MCF 10A (cell line): Measurements from ENCODE around the gene UBA1. TPM values are rescaled to one million over a fixed set of nuclear protein-coding genes. Genes with fewer than 3 reads are reported as not detected.

ENCODE experiments used
- BruUV-seq: library from RNA; stranded (reverse); fragments of 400-500 nt; replicated peaks from 2 replicates; lab custom pipeline; 2021; lab: Mats Ljungman, UMichigan
- CTCF ChIA-PET: fragments of 300-600 bp; sonication (Branson Sonifier 250); formaldehyde crosslinking; extraction: SDS; loops from one replicate; lab custom pipeline; 2021; ENCODE audit warnings: antibody characterized with exemption, inconsistent platforms; lab: Yijun Ruan, JAX
- POLR2A ChIA-PET: fragments of 300-600, 350-650 bp; sonication (Branson Sonifier 250); formaldehyde crosslinking; extraction: SDS; loops from one replicate; lab custom pipeline; 2020; ENCODE audit warnings: antibody characterized with exemption, inconsistent platforms; lab: Yijun Ruan, JAX
- DNase-seq: peaks from one replicate; pipeline ENCODE4 v3.0.0-alpha.2; 2018; ENCODE audit not compliant: unreplicated experiment
- H3K27ac Mint-ChIP-seq: one replicate; pipeline ENCODE4 v1.8.0; 2022; ENCODE audit warnings: mild to moderate bottlenecking, low read depth, mixed read lengths; ENCODE audit not compliant: unreplicated experiment
- H3K27me3 Mint-ChIP-seq: one replicate; pipeline ENCODE4 v1.8.0; 2022; ENCODE audit warnings: mixed read lengths; ENCODE audit not compliant: insufficient read depth, unreplicated experiment
- H3K36me3 Mint-ChIP-seq: one replicate; pipeline ENCODE4 v1.8.0; 2022; ENCODE audit warnings: mild to moderate bottlenecking, moderate library complexity, mixed read lengths; ENCODE audit not compliant: insufficient read depth, unreplicated experiment
- H3K4me1 Mint-ChIP-seq: one replicate; pipeline ENCODE4 v1.8.0; 2022; ENCODE audit warnings: mixed read lengths; ENCODE audit not compliant: insufficient read depth, unreplicated experiment
- H3K4me3 Mint-ChIP-seq: one replicate; pipeline ENCODE4 v1.8.0; 2022; ENCODE audit warnings: mild to moderate bottlenecking, moderate library complexity, mixed read lengths; ENCODE audit not compliant: unreplicated experiment
- H3K9me3 Mint-ChIP-seq: one replicate; pipeline ENCODE4 v1.8.0; 2022; ENCODE audit warnings: mixed read lengths; ENCODE audit not compliant: unreplicated experiment
- intact Hi-C: fragments of 100-400 bp; cut with micrococcal nuclease; formaldehyde crosslinking; loops from 2 replicates; pipeline ENCODE4 v1.14.1; 2022
- total RNA-seq: library from RNA; stranded (reverse); gene quantifications from 2 replicates; pipeline ENCODE4 v1.2.3, GENCODE V29; 2022
- TF ChIP-seq, protein P1 (sequence below): fragments of 200-600 bp; IDR thresholded peaks from one replicate; pipeline ENCODE4 v1.8.0; 2022; ENCODE audit warnings: antibody characterized with exemption, mild to moderate bottlenecking; ENCODE audit not compliant: unreplicated experiment

Gene UBA1
- total RNA-seq, 1 experiment from 2014 or later: 248 TPM

DNA sequence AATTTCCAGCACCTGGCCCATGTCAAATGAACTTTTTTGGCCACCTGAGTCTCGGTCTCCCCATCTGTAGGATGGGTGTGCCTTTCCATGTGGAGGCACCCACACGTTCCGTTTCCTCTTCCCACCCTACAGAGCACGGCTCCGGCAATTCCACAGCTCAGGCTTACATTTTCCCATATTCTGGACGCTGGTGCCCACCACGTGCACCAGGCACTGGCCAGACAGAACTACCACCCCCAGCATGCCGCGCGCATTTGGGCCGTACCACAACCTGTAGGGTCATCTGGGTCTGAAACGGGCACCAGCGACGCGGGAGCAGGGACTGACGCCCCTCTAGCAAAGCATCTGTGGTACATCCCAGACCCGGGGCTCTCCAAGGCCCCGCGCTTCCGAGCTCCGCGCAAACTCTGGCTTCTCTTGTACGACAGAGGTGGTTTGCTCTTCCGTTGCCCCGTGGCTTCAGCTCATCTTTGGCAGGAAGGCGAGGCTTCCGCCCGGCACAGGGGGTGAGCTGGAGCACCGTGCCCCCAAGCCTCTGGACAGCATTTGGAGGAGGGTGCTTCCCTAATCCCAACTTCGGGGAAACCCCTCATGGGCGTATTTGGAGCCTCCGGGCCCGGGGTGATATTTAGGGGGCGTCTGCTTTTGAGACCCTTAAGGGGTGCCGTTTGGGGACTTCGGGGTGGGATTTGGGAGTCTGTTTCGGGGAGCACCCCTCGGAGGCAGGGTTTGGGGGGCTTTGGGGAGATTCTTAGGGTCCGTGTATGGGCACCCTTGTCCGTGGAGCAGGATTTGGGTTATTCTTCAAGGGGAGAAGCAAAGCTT is 3.0 kb upstream of the UBA1 start:
- intact Hi-C loops: loop anchor here (5.0 to 10.0 kb wide), 2 partner anchors 292 to 834 kb away; partner anchors contain the start of gene ZNF41
- POLR2A ChIA-PET: interaction anchor here (0.5 to 2.7 kb wide), 13 partner anchors 9 to 432 kb away, joined by 3 to 25 read pairs (median 4); partner anchors contain the start of genes CDK16, RBM10, SLC9A7 and USP11
- H3K27ac Mint-ChIP-seq: peak overlapping the region; percentile 84
- BruUV-seq: no TSS peak
- peak overlapping the region; percentile 92 for H3K4me3 Mint-ChIP-seq
- DNase-seq: peak; percentile 90
- CTCF ChIA-PET: interaction anchor here (0.6 to 3.0 kb wide), 8 partner anchors 13 to 400 kb away, joined by 3 to 14 read pairs (median 6); partner anchors contain the start of genes NDUFB11 and RBM10
- TF ChIP-seq, protein P1, sequence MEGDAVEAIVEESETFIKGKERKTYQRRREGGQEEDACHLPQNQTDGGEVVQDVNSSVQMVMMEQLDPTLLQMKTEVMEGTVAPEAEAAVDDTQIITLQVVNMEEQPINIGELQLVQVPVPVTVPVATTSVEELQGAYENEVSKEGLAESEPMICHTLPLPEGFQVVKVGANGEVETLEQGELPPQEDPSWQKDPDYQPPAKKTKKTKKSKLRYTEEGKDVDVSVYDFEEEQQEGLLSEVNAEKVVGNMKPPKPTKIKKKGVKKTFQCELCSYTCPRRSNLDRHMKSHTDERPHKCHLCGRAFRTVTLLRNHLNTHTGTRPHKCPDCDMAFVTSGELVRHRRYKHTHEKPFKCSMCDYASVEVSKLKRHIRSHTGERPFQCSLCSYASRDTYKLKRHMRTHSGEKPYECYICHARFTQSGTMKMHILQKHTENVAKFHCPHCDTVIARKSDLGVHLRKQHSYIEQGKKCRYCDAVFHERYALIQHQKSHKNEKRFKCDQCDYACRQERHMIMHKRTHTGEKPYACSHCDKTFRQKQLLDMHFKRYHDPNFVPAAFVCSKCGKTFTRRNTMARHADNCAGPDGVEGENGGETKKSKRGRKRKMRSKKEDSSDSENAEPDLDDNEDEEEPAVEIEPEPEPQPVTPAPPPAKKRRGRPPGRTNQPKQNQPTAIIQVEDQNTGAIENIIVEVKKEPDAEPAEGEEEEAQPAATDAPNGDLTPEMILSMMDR: no peak
- peaks cover 17% of the 10 kb centered on the region for H3K27me3 Mint-ChIP-seq
- H3K36me3 Mint-ChIP-seq: peaks cover 16% of the 10 kb centered on the region
- H3K4me1 Mint-ChIP-seq: peaks cover 11% of the 10 kb centered on the region
- H3K9me3 Mint-ChIP-seq: no peaks in the 10 kb centered on the region

DNA sequence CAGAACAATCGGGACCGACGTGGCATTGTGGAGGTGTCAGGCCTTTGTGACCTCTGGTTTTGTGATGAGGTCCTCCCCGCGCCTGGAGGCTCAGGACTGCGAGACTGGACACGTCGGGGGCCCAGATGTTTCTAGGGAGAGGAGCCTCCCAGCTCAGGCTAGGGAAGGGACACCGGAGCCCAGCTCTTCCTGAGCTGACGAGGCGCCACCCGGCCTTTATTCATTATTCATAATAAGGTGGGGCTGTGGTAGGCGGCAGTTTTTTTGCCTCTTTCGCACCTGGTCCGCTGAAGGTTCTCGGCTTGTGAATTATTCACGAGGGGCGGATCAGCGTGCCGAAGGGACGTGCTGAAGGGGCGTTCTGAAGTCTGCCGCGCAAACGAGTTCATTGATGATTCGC is 2.3 kb upstream of the UBA1 start:
- Mint-ChIP-seq H3K4me3 (peak overlapping the region; percentile 92), H3K4me1 (peaks cover 18% of the 10 kb centered on the region), H3K36me3 (peaks cover 10% of the 10 kb centered on the region), H3K27me3 (peaks cover 11% of the 10 kb centered on the region), H3K9me3 (no peaks in the 10 kb centered on the region), H3K27ac (peak overlapping the region; percentile 84)
- POLR2A ChIA-PET: interaction anchor here (0.5 to 2.7 kb wide), 17 partner anchors 9 to 432 kb away, joined by 3 to 25 read pairs (median 4); partner anchors contain the start of genes CDK16, RBM10, SLC9A7 and USP11
- no TSS peak for BruUV-seq
- TF ChIP-seq, protein P1: no peak
- intact Hi-C loops: loop anchor here (5.0 to 10.0 kb wide), 2 partner anchors 291 to 833 kb away; partner anchors contain the start of gene ZNF41
- CTCF ChIA-PET: interaction anchor here (0.6 to 3.0 kb wide), 8 partner anchors 13 to 878 kb away, joined by 3 to 14 read pairs (median 6); partner anchors contain the start of genes NDUFB11 and RBM10
- DNase-seq: peak; percentile 51

DNA sequence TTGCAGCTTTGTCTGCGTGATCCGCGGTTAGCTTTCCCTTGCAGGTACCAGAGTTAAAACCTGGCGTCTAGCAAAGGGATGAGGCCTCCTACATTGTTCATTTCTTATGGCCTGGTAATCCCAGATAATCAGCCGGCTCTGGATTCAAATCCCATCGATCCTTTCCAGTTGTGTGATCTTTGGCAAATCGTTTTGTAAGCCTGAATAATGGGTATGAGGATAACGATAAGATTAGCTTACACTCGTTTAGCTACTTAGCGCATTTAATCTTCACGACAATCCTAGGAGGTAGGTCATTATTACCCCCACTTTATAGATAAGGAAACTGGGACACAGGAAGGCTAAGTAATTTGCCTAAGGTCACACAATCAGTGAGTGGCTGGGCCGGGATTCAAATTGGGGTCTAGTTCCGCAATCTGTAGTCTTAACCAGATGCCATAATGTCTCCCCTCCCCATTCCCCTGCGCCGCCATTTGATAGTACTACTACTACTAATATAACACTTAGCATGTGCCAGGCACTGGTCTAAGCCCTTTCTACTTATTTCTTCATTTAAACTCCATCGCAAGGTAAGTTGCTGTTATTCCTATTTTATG is 1.7 kb upstream of the UBA1 start:
- intact Hi-C loops: loop anchor here (5.0 to 10.0 kb wide), 2 partner anchors 290 to 833 kb away; partner anchors contain the start of gene ZNF41
- H3K4me3 Mint-ChIP-seq: peak overlapping the region; percentile 92
- H3K36me3 Mint-ChIP-seq: peaks cover 8% of the 10 kb centered on the region
- H3K27ac Mint-ChIP-seq: no peak overlapping the region
- CTCF ChIA-PET: interaction anchor here (0.6 to 3.0 kb wide), 8 partner anchors 14 to 877 kb away, joined by 3 to 14 read pairs (median 4); partner anchors contain the start of genes NDUFB11 and RBM10
- H3K27me3 Mint-ChIP-seq: peaks cover 11% of the 10 kb centered on the region
- BruUV-seq: no TSS peak
- POLR2A ChIA-PET: interaction anchor here (0.6 to 2.7 kb wide), 11 partner anchors 9 to 349 kb away, joined by 3 to 25 read pairs (median 4); partner anchors contain the start of genes CDK16 and USP11
- DNase-seq: no peak
- H3K4me1 Mint-ChIP-seq: peaks cover 24% of the 10 kb centered on the region
- H3K9me3 Mint-ChIP-seq: no peaks in the 10 kb centered on the region
- TF ChIP-seq, protein P1: no peak
